Keratinocyte (primary cell): Measurements from ENCODE around the gene RNF207. TPM values are rescaled to one million over a fixed set of nuclear protein-coding genes. Genes with fewer than 3 reads are reported as not detected.

ENCODE experiments used
- DNase-seq: peaks from one replicate; pipeline ENCODE4 v3.0.0-alpha.2; 2011; ENCODE audit warnings: low read depth, missing footprints, low spot score
- FAIRE-seq: peaks from 2 replicates; lab custom pipeline; 2011; peaks lifted over from hg19 to GRCh38; lab: Jason Lieb, UNC
- H2AFZ ChIP-seq: 2 replicates; pipeline ENCODE4 v1.6.0; 2012; ENCODE audit warnings: low read length, control low read depth, inconsistent platforms; ENCODE audit not compliant: control insufficient read depth
- H3K27ac ChIP-seq: 2 replicates; pipeline ENCODE4 v1.5.1; 2011; ENCODE audit warnings: low read length; ENCODE audit not compliant: control insufficient read depth, insufficient read depth
- H3K27me3 ChIP-seq: 3 replicates; pipeline ENCODE4 v1.6.0; 2011; ENCODE audit warnings: low read length; ENCODE audit not compliant: control insufficient read depth, insufficient read depth; ENCODE audit errors: extremely low read depth
- H3K36me3 ChIP-seq, 2 experiments: 2 replicates in 1 of 2; 3 replicates in 1 of 2; pipeline ENCODE4 v1.5.1; 2011; ENCODE audit warnings: low read length in 2 of 2, mild to moderate bottlenecking in 1 of 2; ENCODE audit not compliant: control insufficient read depth in 2 of 2, insufficient read depth in 2 of 2; ENCODE audit errors: extremely low read depth in 1 of 2
- H3K4me1 ChIP-seq: 3 replicates; pipeline ENCODE4 v1.5.1; 2011; ENCODE audit warnings: low read length; ENCODE audit not compliant: control insufficient read depth, insufficient read depth; ENCODE audit errors: extremely low read depth
- H3K4me2 ChIP-seq: 3 replicates; pipeline ENCODE4 v1.6.0; 2011; ENCODE audit warnings: low read depth, low read length; ENCODE audit not compliant: control insufficient read depth, insufficient read depth; ENCODE audit errors: extremely low read depth
- H3K4me3 ChIP-seq, 3 experiments: fragments of 200-600 bp in 1 of 3; sonication (generic) in 1 of 3; 2 replicates in 2 of 3; 3 replicates in 1 of 3; pipeline ENCODE4 v1.5.1; 2011 to 2016; ENCODE audit warnings: low read length in 3 of 3, mild to moderate bottlenecking in 3 of 3, control low read depth in 2 of 3, inconsistent platforms in 1 of 3, low read depth in 1 of 3, mixed read lengths in 1 of 3, mixed run types in 1 of 3, moderate library complexity in 1 of 3; ENCODE audit not compliant: control insufficient read depth in 2 of 3, insufficient read depth in 2 of 3; ENCODE audit errors: extremely low read depth in 1 of 3
- H3K79me2 ChIP-seq: 2 replicates; pipeline ENCODE4 v1.6.0; 2012; ENCODE audit warnings: low read length; ENCODE audit not compliant: control insufficient read depth, insufficient read depth
- H3K9ac ChIP-seq: 3 replicates; pipeline ENCODE4 v1.6.0; 2011; ENCODE audit warnings: low read length; ENCODE audit not compliant: control insufficient read depth, insufficient read depth; ENCODE audit errors: extremely low read depth
- H3K9me1 ChIP-seq: 3 replicates; pipeline ENCODE4 v1.6.0; 2011; ENCODE audit warnings: low read length; ENCODE audit not compliant: control insufficient read depth, insufficient read depth; ENCODE audit errors: extremely low read depth
- H3K9me3 ChIP-seq: 2 replicates; pipeline ENCODE4 v1.5.1; 2012; ENCODE audit warnings: low read depth, low read length; ENCODE audit not compliant: control insufficient read depth
- H4K20me1 ChIP-seq: 3 replicates; pipeline ENCODE4 v1.6.0; 2011; ENCODE audit warnings: low read length; ENCODE audit not compliant: control insufficient read depth, insufficient read depth; ENCODE audit errors: extremely low read depth
- CTCF ChIP-seq, 3 experiments: IDR thresholded peaks in 1 of 3; conservative IDR thresholded peaks in 1 of 3; optimal IDR thresholded peaks in 1 of 3; 2 replicates in 2 of 3; 3 replicates in 1 of 3; pipeline versions ENCODE3 to v1.5.1; 2011; ENCODE audit warnings: low read length in 3 of 3, mild to moderate bottlenecking in 3 of 3, moderate library complexity in 2 of 3, control low read depth in 1 of 3, inconsistent platforms in 1 of 3; ENCODE audit not compliant: insufficient read depth in 2 of 3; ENCODE audit errors: extremely low read depth in 1 of 3
- EZH2 ChIP-seq: IDR thresholded peaks from one replicate; pipeline ENCODE4 v1.6.1; 2012; ENCODE audit warnings: inconsistent platforms, mild to moderate bottlenecking, low read length, moderate library complexity
- dilution Hi-C: fragments of 300-500 bp; cut with MboI; formaldehyde crosslinking; loops from one replicate; pipeline ENCODE4 v1.7.0; 2020; ENCODE audit warnings: low sequenced_read_pairs; ENCODE audit not compliant: extremely low pct_ligation_motif_present
- polyA plus RNA-seq, 5 experiments: library from polyadenylated mRNA; depleted of rRNA in 3 of 5; stranded (reverse) in 3 of 5; stranded (forward) in 1 of 5; unstranded in 1 of 5; fragments of >200 nt; gene quantifications; 1 replicate in 1 of 5; 2 replicates in 3 of 5; 3 replicates in 1 of 5; pipeline versions ENCODE4 v1.2.1 to v1.2.3, GENCODE V29; 2011 to 2012; ENCODE audit warnings: missing spikeins in 2 of 5, low read depth in 1 of 5, low replicate concordance in 1 of 5

Gene RNF207
- polyA plus RNA-seq, 1 donor (not counting 4 experiments of a cell fraction or from before 2014, with no cell fraction given): 6.1 TPM

GRCh38 chr1:6171548-6172124 lies 34.3 kb upstream of the RNF207 start:
- no peak overlapping the region for H3K9ac ChIP-seq
- TF ChIP-seq CTCF (optimal IDR thresholded peaks at IDR 0.05 in 1 of 3, IDR thresholded peaks at IDR 0.05 in 1 of 3, conservative IDR thresholded peaks at IDR 0.05 in 1 of 3; ENCODE audit: extremely low read depth in 1 of 3, insufficient read depth in 2 of 3, low read length in 3 of 3) (peak; percentile 29 to 66 (median 52)), EZH2 (no peak)
- no peak overlapping the region for H3K4me2 ChIP-seq
- dilution Hi-C loops: no loop called here
- H3K4me1 ChIP-seq: no peaks in the 10 kb centered on the region
- no peaks in the 10 kb centered on the region for H3K36me3 ChIP-seq
- DNase-seq: no peak
- H3K9me1 ChIP-seq: no peaks in the 10 kb centered on the region
- no peak overlapping the region for H3K4me3 ChIP-seq
- no peaks in the 10 kb centered on the region for H3K79me2 ChIP-seq
- H2AFZ ChIP-seq: no peak overlapping the region
- H4K20me1 ChIP-seq: no peaks in the 10 kb centered on the region
- no peak overlapping the region for H3K27ac ChIP-seq
- peaks cover 43% of the 10 kb centered on the region for H3K27me3 ChIP-seq
- H3K9me3 ChIP-seq: no peaks in the 10 kb centered on the region
- FAIRE-seq: no peak

GRCh38 chr1:6172549-6172948 lies 33.4 kb upstream of the RNF207 start:
- Histone ChIP-seq H3K4me3 (no peak overlapping the region), H3K79me2 (no peaks in the 10 kb centered on the region), H2AFZ (no peak overlapping the region), H3K9me1 (no peaks in the 10 kb centered on the region), H3K4me2 (no peak overlapping the region), H3K27me3 (peaks cover 46% of the 10 kb centered on the region), H3K27ac (no peak overlapping the region), H3K36me3 (no peaks in the 10 kb centered on the region), H3K4me1 (no peaks in the 10 kb centered on the region), H3K9me3 (no peaks in the 10 kb centered on the region), H4K20me1 (no peaks in the 10 kb centered on the region), H3K9ac (no peak overlapping the region)
- DNase-seq: no peak
- dilution Hi-C loops: no loop called here
- FAIRE-seq: no peak
- TF ChIP-seq EZH2 (no peak), CTCF (optimal IDR thresholded peaks at IDR 0.05 in 1 of 3, IDR thresholded peaks at IDR 0.05 in 1 of 3, conservative IDR thresholded peaks at IDR 0.05 in 1 of 3; ENCODE audit: extremely low read depth in 1 of 3, insufficient read depth in 2 of 3, low read length in 3 of 3) (no peak)
